ENCODE measurements around the gene NHS.

Gene NHS

GRCh38 chrX:17740137-17741122, 365.4 kb downstream of the NHS start:
- peak; percentile 18 for DNase-seq

DNA sequence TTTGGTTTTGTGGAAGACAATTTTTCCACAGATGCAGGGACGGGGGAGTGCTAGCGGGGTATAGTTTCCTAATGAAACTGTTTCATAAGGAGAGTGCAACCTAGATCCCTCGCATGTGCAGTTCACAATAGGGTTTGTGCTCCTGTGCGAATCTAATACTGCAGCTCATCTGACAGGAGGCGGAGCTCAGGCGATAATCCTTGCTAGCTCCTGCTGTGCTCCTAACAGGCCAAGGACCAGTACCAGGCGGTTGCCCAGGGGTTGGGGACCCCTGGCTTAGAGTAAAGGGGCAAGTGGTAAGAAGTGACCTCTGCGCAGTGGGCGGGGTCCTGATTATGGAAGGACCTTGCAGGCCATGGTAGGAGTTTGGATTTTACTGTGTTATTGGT, 366.1 kb downstream of the NHS start:
- no peak for DNase-seq

DNA sequence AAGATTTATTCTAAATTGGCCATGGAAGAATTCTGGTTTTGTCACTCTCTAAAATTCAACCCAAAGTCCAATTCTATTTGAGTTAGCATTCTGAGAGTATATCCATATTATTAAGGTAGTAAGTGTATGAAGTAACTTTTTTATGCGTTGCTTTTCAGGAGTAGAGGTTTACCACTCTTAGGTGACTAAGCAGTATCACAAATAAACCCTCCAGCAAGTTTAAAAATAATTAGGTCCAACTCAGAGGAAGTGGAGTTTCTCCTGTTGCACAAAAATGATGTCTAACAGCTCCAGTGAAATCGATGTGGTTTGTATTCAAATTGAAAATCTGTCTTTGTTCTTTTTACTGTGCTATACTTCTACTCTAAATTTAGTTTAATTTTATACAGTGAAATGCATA, 368.9 kb downstream of the NHS start:
- DNase-seq = no peak

- no peak for DNase-seq
These were observed 370.0 kb downstream of the NHS start for GRCh38 chrX:17744896-17745523.

- no peak for DNase-seq
These were observed 372.7 kb downstream of the NHS start for GRCh38 chrX:17747692-17748091.

DNA sequence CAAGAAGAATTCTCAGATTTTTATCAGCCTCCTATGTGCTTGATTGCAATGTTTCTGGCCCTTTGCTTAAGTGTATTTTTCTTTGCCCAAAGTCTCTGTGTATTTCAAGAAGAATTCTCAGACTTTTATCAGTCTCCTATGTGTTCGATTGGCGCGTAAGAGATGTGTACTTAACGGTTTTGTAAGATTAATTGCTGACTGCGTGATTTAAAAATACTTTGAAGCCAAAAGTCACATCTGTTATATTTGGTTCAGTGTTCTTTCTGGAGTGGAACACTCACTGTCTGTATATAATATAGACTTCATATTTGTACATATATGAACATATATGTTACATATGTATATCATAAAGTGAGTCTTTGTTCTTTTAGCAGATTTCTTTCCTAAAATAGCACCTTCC, 373.7 kb downstream of the NHS start:
- DNase-seq = no peak

GRCh38 chrX:17750436-17750835, 375.4 kb downstream of the NHS start:
- DNase-seq = no peak

DNA sequence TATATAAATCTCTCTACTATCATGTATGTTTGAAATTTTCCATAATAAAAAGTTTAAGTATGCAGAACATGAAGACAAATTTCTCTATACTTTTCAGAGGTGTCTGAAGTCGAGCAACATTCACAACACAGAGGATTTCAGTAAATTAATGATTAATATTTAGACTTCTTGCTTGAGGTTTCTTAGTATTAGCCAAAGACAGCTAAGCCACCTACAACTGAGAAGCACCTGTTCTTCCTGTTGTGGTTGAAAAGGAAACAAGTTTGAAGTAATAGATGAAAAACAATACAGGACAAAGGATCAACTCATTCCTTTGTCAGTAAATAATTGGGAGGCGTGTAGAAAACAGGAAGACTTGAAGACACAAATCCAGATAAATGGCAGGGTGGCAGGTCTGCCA, 383.4 kb downstream of the NHS start:
- DNase-seq = no peak

DNA sequence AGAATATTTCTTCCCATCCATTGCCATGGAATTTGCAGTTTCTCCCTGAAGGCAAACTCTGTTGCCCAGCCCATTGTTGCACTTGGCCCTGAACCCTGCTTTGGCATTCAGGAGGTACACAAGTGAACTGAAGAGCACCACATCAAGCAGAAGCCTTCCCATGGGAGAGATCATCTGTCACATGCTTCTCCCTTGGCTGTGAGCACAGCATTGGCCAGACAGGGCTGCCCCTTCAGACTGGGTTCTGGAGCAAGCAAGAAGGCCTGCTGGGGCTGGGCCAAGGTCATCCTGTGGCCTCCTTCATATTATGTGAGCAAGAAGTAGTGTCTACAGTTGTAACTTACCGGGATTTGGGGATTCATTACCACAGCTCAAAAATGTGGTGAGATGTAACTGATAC, 385.0 kb downstream of the NHS start:
- no peak for DNase-seq

DNA sequence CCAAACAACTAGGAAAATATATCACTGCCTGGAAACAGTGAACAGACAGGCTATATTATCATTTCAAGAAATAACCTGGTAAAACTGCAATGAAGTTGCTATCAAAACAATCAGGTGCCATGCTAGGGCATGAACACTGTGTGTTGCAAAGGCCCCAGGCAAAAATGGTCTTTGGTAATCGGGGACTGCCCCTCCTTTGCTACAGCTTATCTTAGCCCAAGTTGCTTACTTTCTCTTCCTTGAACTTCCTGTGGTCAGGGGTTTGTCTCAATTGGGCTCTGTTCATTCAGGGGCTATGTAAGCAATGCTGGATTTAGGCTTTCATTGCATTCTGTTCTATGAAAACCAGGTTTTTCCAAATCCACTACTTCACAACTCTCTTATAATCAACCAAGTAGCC, 392.7 kb downstream of the NHS start:
- no peak for DNase-seq

GRCh38 chrX:17768997-17769396, 394.0 kb downstream of the NHS start:
- no peak for DNase-seq

GRCh38 chrX:17769701-17770269, 394.8 kb downstream of the NHS start:
- no peak for DNase-seq

DNA sequence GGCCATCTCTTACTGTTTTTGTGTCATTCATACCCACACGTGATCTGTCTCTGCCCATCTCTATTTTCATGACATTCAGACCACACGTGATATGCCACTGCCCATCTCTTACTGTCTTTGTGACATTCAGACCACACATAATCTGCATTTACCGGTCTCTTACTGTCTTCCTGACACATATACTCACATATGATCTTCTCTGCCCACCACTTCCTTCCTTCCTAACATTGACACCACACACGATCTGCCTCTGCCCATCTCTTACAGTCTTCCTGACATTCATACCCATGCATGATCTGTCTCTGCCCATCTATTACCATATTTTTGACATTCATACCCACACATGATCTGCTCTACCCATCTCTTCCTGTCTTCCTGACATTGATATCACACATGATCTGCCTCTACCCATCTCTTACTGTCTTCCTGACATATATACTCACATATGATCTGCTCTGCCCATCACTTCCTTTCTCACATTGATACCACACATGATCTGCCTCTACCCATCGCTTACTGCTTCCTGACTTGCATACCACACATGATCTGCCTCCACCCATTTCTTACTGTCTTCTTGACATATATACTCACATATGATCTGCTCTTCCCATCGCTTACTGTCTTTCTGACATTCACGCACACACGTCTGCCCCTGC, 398.3 kb downstream of the NHS start:
- no peak for DNase-seq

DNA sequence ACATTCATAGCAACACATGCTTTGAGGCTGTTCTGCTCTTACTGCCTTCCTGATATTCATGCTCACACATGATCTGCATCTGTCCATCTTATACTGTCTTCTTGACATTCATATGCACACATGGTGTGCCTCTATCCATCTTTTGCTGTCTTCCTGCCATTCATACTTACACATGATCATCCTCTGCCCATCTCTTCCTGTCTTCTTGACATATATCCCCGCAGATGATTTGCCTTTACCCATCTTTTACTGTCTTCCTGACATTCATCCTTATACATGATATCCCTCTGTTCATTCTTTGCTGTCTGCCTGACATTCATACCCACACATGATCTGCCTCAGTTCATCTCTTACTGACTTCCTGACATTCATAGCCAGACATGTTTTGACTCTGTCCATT, 399.1 kb downstream of the NHS start:
- no peak for DNase-seq

GRCh38 chrX:17778997-17779396, 404.0 kb downstream of the NHS start:
- no peak for DNase-seq

- DNase-seq = no peak
These were observed 404.4 kb downstream of the NHS start for GRCh38 chrX:17779434-17779833.
